BE2C (cell line): Measurements from ENCODE around the gene PARD3B.

Experiments used
- DNase-seq: peaks from one replicate; pipeline ENCODE4 v3.0.0-alpha.2; 2020
- H3K27me3 ChIP-seq: fragments of 250-450 bp; sonication (Bioruptor Pico); 2 replicates; pipeline ENCODE4 v1.5.1; 2020; ENCODE audit warnings: mild to moderate bottlenecking
- H3K36me3 ChIP-seq: fragments of 250-450 bp; sonication (Bioruptor Pico); 2 replicates; pipeline ENCODE4 v1.5.1; 2020; ENCODE audit warnings: mild to moderate bottlenecking
- H3K4me1 ChIP-seq: fragments of 250-450 bp; sonication (Bioruptor Pico); 2 replicates; pipeline ENCODE4 v1.5.1; 2020
- H3K4me3 ChIP-seq: 2 replicates; pipeline ENCODE4 v1.5.1; 2011; ENCODE audit warnings: low read depth, low read length
- H3K9me3 ChIP-seq: fragments of 250-450 bp; sonication (Bioruptor Pico); 2 replicates; pipeline ENCODE4 v1.5.1; 2020
- CTCF ChIP-seq: IDR thresholded peaks from 2 replicates; pipeline ENCODE4 v1.5.1; 2012; ENCODE audit warnings: mild to moderate bottlenecking, low read depth, low read length

PARD3B gene

GRCh38 chr2:204964414-204964813, 419.1 kb downstream of the PARD3B start:
- peaks cover 18% of the 10 kb centered on the region for H3K4me1 ChIP-seq
- no peaks in the 10 kb centered on the region for H3K9me3 ChIP-seq
- H3K36me3 ChIP-seq: no peaks in the 10 kb centered on the region
- TF ChIP-seq CTCF: no peak
- H3K4me3 ChIP-seq: no peak overlapping the region
- no peaks in the 10 kb centered on the region for H3K27me3 ChIP-seq
- no peak for DNase-seq

GRCh38 chr2:204966245-204966644, 421.0 kb downstream of the PARD3B start:
- DNase-seq: no peak
- H3K27me3 ChIP-seq: no peaks in the 10 kb centered on the region
- no peak for TF ChIP-seq CTCF

GRCh38 chr2:204967199-204967960, 422.1 kb downstream of the PARD3B start:
- TF ChIP-seq CTCF: 0 out of 2 replicates have a peak, but pooled peaks have one; percentile 2

More at GRCh38 chr2:204966245-204966644, 421.0 kb downstream of the PARD3B start:
- Histone ChIP-seq H3K9me3 (no peaks in the 10 kb centered on the region), H3K4me1 (peaks cover 18% of the 10 kb centered on the region), H3K4me3 (no peak overlapping the region), H3K36me3 (no peaks in the 10 kb centered on the region)

GRCh38 chr2:204971206-204971907, 426.1 kb downstream of the PARD3B start:
- Histone ChIP-seq H3K9me3 (no peaks in the 10 kb centered on the region), H3K4me3 (no peak overlapping the region), H3K4me1 (peaks cover 29% of the 10 kb centered on the region), H3K27me3 (no peaks in the 10 kb centered on the region), H3K36me3 (no peaks in the 10 kb centered on the region)
- TF ChIP-seq CTCF: no peak
- no peak for DNase-seq

More at GRCh38 chr2:204967199-204967960, 422.1 kb downstream of the PARD3B start:
- DNase-seq: peak; percentile 69
- Histone ChIP-seq H3K4me3 (no peak overlapping the region; the same call in 1 of the 2 replicates), H3K36me3 (no peaks in the 10 kb centered on the region), H3K27me3 (no peaks in the 10 kb centered on the region), H3K4me1 (peaks cover 18% of the 10 kb centered on the region), H3K9me3 (no peaks in the 10 kb centered on the region)

GRCh38 chr2:204972161-204972560, 426.9 kb downstream of the PARD3B start:
- peaks cover 23% of the 10 kb centered on the region for H3K4me1 ChIP-seq
- no peak for DNase-seq
- H3K36me3 ChIP-seq: no peaks in the 10 kb centered on the region
- no peak for TF ChIP-seq CTCF
- no peaks in the 10 kb centered on the region for H3K27me3 ChIP-seq
- no peaks in the 10 kb centered on the region for H3K9me3 ChIP-seq
- H3K4me3 ChIP-seq: no peak overlapping the region
